ENCODE measurements around the gene AJM1. TPM values are rescaled to one million over a fixed set of nuclear protein-coding genes. Genes with fewer than 3 reads are reported as not detected.
A peak's percentile ranks its signal among the peaks of the same experiment; 100 is the strongest.

The AJM1 gene
- total and polyA plus RNA-seq, 4 experiments from 2014 or later = 0.05 to 2.8 (median 2.4) TPM; not detected in 1

GRCh38 chr9:136851941-136852663 is 9.8 kb downstream of the AJM1 start, which contains the start of gene MAMDC4:
MAMDC4 (plus strand) TSS chr9:136852346; CDS start chr9:136852417, 71 bp downstream.
- DNase-seq = peak in 1 of 5 donors; percentile 23
- Histone ChIP-seq H3K4me3 (ENCODE audit: low read length in 2 of 2) (no peak within 1 kb of the TSS), H3K36me3 (ENCODE audit: insufficient read depth, low read length) (no peaks in the 10 kb centered on the region), H3K27me3 (ENCODE audit: insufficient read depth, low read length) (no peaks in the 10 kb centered on the region), H3K9me3 (ENCODE audit: control insufficient read depth in 1 of 2, low read length in 2 of 2) (no peaks in the 10 kb centered on the region), H3K4me1 (ENCODE audit: insufficient read depth, low read length) (peaks cover 20% of the 10 kb centered on the region), H3K27ac (ENCODE audit: low read depth, low read length) (no peak within 1 kb of the TSS)
- peak within 1 kb of the TSS in 1 of 8 donors; percentile 39 for H3K4me3 Mint-ChIP-seq
- peaks cover 3 to 21% (median 14%) of the 10 kb centered on the region in 4 donors for H3K4me1 Mint-ChIP-seq
- peaks cover 0 to under 1% (median 0%) of the 10 kb centered on the region in 8 donors for H3K9me3 Mint-ChIP-seq
- peaks cover 0 to 6% of the 10 kb centered on the region in 2 donors for H3K27me3 Mint-ChIP-seq
- no peak within 1 kb of the TSS for H3K27ac Mint-ChIP-seq
- POLR2A ChIA-PET (ENCODE audit: partially characterized antibody) = no interaction called here
- CTCF ChIA-PET (ENCODE audit: partially characterized antibody) = interaction anchor here (1.2 kb wide), 1 partner anchor 10 kb away, joined by 4 read pairs; the partner anchor contains the start of gene AJM1
- H3K36me3 Mint-ChIP-seq = peaks cover 0 to 10% of the 10 kb centered on the region in 2 donors
- intact Hi-C loops (cut with micrococcal nuclease) = no loop called here

- Mint-ChIP-seq H3K36me3 (peaks cover 0 to 6% of the 10 kb centered on the region in 2 donors), H3K27ac (no peak overlapping the region), H3K9me3 (no peaks in the 10 kb centered on the region), H3K4me3 (no peak overlapping the region), H3K27me3 (peaks cover 0 to 2% of the 10 kb centered on the region in 2 donors), H3K4me1 (peaks cover 0 to 15% (median 9%) of the 10 kb centered on the region in 4 donors)
- intact Hi-C loops (cut with micrococcal nuclease) = no loop called here
- CTCF ChIA-PET (ENCODE audit: partially characterized antibody) = no interaction called here
- POLR2A ChIA-PET (ENCODE audit: partially characterized antibody) = interaction anchor here (1.1 kb wide), 1 partner anchor 11 kb away, joined by 3 read pairs; the partner anchor contains the start of gene AJM1
- Histone ChIP-seq H3K27ac (ENCODE audit: low read depth, low read length) (no peak overlapping the region), H3K36me3 (ENCODE audit: insufficient read depth, low read length) (no peaks in the 10 kb centered on the region), H3K27me3 (ENCODE audit: insufficient read depth, low read length) (no peaks in the 10 kb centered on the region), H3K4me1 (ENCODE audit: insufficient read depth, low read length) (peaks cover 14% of the 10 kb centered on the region), H3K4me3 (ENCODE audit: low read length in 2 of 2) (no peak overlapping the region), H3K9me3 (ENCODE audit: control insufficient read depth in 1 of 2, low read length in 2 of 2) (no peaks in the 10 kb centered on the region)
- peak in 1 of 5 donors; percentile 31 for DNase-seq
These were observed 10.7 kb downstream of the AJM1 start for GRCh38 chr9:136852664-136853595.

DNA sequence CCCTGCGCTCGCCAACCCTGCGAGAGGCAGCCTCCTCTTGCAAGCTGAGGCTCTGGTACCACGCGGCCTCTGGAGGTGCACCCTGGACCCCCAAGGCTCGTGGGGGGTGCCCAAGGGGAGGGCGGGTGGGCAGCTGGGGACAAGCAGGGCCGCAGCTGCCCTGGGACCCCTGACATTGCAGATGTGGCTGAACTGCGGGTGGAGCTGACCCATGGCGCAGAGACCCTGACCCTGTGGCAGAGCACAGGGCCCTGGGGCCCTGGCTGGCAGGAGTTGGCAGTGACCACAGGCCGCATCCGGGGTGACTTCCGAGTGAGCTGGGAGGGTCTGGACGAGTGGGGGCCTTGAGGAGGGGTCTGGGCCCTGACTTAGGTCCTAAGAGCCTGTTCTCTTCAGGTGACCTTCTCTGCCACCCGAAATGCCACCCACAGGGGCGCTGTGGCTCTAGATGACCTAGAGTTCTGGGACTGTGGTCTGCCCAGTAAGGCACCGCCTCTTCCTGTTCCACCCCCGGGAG is 11.4 kb downstream of the AJM1 start:
- H3K27me3 Mint-ChIP-seq = peaks cover 0 to 2% of the 10 kb centered on the region in 2 donors
- Histone ChIP-seq H3K4me1 (ENCODE audit: insufficient read depth, low read length) (peaks cover 8% of the 10 kb centered on the region), H3K4me3 (ENCODE audit: low read length in 2 of 2) (no peak overlapping the region), H3K36me3 (ENCODE audit: insufficient read depth, low read length) (no peaks in the 10 kb centered on the region), H3K9me3 (ENCODE audit: control insufficient read depth in 1 of 2, low read length in 2 of 2) (no peaks in the 10 kb centered on the region), H3K27ac (ENCODE audit: low read depth, low read length) (no peak overlapping the region), H3K27me3 (ENCODE audit: insufficient read depth, low read length) (no peaks in the 10 kb centered on the region)
- H3K4me3 Mint-ChIP-seq = no peak overlapping the region
- H3K4me1 Mint-ChIP-seq = peaks cover 0 to 12% (median 7%) of the 10 kb centered on the region in 4 donors
- H3K9me3 Mint-ChIP-seq = no peaks in the 10 kb centered on the region
- H3K36me3 Mint-ChIP-seq = peaks cover 0 to 5% of the 10 kb centered on the region in 2 donors
- DNase-seq = peak in 1 of 5 donors; percentile 38
- ChIA-PET CTCF (ENCODE audit: partially characterized antibody) (interaction anchor here (1.0 kb wide), 1 partner anchor 10 kb away, joined by 3 read pairs; no protein-coding TSS in a partner anchor), POLR2A (ENCODE audit: partially characterized antibody) (interaction anchor here (1.1 kb wide), 1 partner anchor 11 kb away, joined by 3 read pairs; the partner anchor contains the start of gene AJM1)
- intact Hi-C loops (cut with micrococcal nuclease) = no loop called here
- H3K27ac Mint-ChIP-seq = peak overlapping the region in 2 of 7 donors; percentile 24 to 41

GRCh38 chr9:136854113-136854841 is 12.0 kb downstream of the AJM1 start:
- H3K36me3 Mint-ChIP-seq = peaks cover 0 to 1% of the 10 kb centered on the region in 2 donors
- peaks cover 0 to 12% (median 4%) of the 10 kb centered on the region in 4 donors for H3K4me1 Mint-ChIP-seq
- H3K9me3 Mint-ChIP-seq = no peaks in the 10 kb centered on the region
- Histone ChIP-seq H3K4me3 (ENCODE audit: low read length in 2 of 2) (no peak overlapping the region), H3K27me3 (ENCODE audit: insufficient read depth, low read length) (no peaks in the 10 kb centered on the region), H3K9me3 (ENCODE audit: control insufficient read depth in 1 of 2, low read length in 2 of 2) (no peaks in the 10 kb centered on the region), H3K36me3 (ENCODE audit: insufficient read depth, low read length) (no peaks in the 10 kb centered on the region), H3K27ac (ENCODE audit: low read depth, low read length) (no peak overlapping the region), H3K4me1 (ENCODE audit: insufficient read depth, low read length) (peaks cover 8% of the 10 kb centered on the region)
- peak in 1 of 5 donors; percentile 38 for DNase-seq
- peak overlapping the region in 1 of 7 donors; percentile 24 for H3K27ac Mint-ChIP-seq
- no peaks in the 10 kb centered on the region for H3K27me3 Mint-ChIP-seq
- H3K4me3 Mint-ChIP-seq = peak overlapping the region in 1 of 8 donors; percentile 36
- ChIA-PET POLR2A (ENCODE audit: partially characterized antibody) (interaction anchor here (1.1 kb wide), 2 partner anchors 10 to 12 kb away, joined by 3 to 4 read pairs; partner anchors contain the start of gene AJM1), CTCF (ENCODE audit: partially characterized antibody) (interaction anchor here (1.0 kb wide), 1 partner anchor 10 kb away, joined by 3 read pairs; no protein-coding TSS in a partner anchor)
- intact Hi-C loops (cut with micrococcal nuclease) = no loop called here

- Histone ChIP-seq H3K4me3 (ENCODE audit: low read length in 2 of 2) (no peak overlapping the region), H3K9me3 (ENCODE audit: control insufficient read depth in 1 of 2, low read length in 2 of 2) (no peaks in the 10 kb centered on the region), H3K27me3 (ENCODE audit: insufficient read depth, low read length) (no peaks in the 10 kb centered on the region), H3K4me1 (ENCODE audit: insufficient read depth, low read length) (peaks cover 5% of the 10 kb centered on the region), H3K36me3 (ENCODE audit: insufficient read depth, low read length) (no peaks in the 10 kb centered on the region), H3K27ac (ENCODE audit: low read depth, low read length) (no peak overlapping the region)
- peaks cover 0 to 8% (median under 1%) of the 10 kb centered on the region in 4 donors for H3K4me1 Mint-ChIP-seq
- ChIA-PET CTCF (ENCODE audit: partially characterized antibody) (no interaction called here), POLR2A (ENCODE audit: partially characterized antibody) (interaction anchor here (1.1 kb wide), 1 partner anchor 9 kb away, joined by 4 read pairs; no protein-coding TSS in a partner anchor)
- H3K27ac Mint-ChIP-seq = no peak overlapping the region
- intact Hi-C loops (cut with micrococcal nuclease) = no loop called here
- H3K36me3 Mint-ChIP-seq = no peaks in the 10 kb centered on the region
- H3K27me3 Mint-ChIP-seq = no peaks in the 10 kb centered on the region
- H3K4me3 Mint-ChIP-seq = peak overlapping the region in 1 of 8 donors; percentile 36
- H3K9me3 Mint-ChIP-seq = no peaks in the 10 kb centered on the region
- DNase-seq = peak in 1 of 5 donors; percentile 28
These were observed 12.7 kb downstream of the AJM1 start for GRCh38 chr9:136854842-136855460.

DNA sequence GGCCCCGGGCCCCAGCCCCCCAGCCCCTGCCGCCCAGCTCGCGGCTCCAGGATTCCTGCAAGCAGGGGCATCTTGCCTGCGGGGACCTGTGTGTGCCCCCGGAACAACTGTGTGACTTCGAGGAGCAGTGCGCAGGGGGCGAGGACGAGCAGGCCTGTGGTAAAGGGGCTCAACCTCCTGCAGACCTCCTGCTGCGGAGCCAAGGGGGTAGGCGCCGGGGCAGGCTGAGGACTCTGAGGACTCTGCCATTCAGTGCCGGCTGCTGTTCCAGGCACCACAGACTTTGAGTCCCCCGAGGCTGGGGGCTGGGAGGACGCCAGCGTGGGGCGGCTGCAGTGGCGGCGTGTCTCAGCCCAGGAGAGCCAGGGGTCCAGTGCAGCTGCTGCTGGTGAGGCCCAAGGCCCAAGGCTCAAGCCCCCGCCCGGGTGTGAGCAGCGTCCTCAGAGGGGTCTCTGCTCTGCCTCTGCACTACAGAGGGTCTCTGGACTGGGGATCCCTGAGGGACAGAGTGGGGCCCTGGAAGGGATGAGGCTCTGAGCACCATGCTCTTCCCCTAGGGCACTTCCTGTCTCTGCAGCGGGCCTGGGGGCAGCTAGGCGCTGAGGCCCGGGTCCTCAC is 13.3 kb downstream of the AJM1 start:
- Histone ChIP-seq H3K9me3 (ENCODE audit: control insufficient read depth in 1 of 2, low read length in 2 of 2) (no peaks in the 10 kb centered on the region), H3K27ac (ENCODE audit: low read depth, low read length) (no peak overlapping the region), H3K27me3 (ENCODE audit: insufficient read depth, low read length) (no peaks in the 10 kb centered on the region), H3K4me3 (ENCODE audit: low read length in 2 of 2) (no peak overlapping the region), H3K36me3 (ENCODE audit: insufficient read depth, low read length) (no peaks in the 10 kb centered on the region), H3K4me1 (ENCODE audit: insufficient read depth, low read length) (no peaks in the 10 kb centered on the region)
- ChIA-PET POLR2A (ENCODE audit: partially characterized antibody) (interaction anchor here (0.7 to 1.3 kb wide), 4 partner anchors 8 to 13 kb away, joined by 3 to 4 read pairs (median 3); partner anchors contain the start of genes AJM1 and EDF1), CTCF (ENCODE audit: partially characterized antibody) (interaction anchor here (1.0 to 1.1 kb wide), 2 partner anchors 11 to 191 kb away, joined by 3 read pairs; partner anchors contain the start of gene NPDC1)
- H3K4me1 Mint-ChIP-seq = peaks cover 0 to 4% (median 0%) of the 10 kb centered on the region in 4 donors
- H3K27me3 Mint-ChIP-seq = no peaks in the 10 kb centered on the region
- no peak for DNase-seq
- no peaks in the 10 kb centered on the region for H3K9me3 Mint-ChIP-seq
- intact Hi-C loops (cut with micrococcal nuclease) = no loop called here
- H3K27ac Mint-ChIP-seq = no peak overlapping the region
- H3K36me3 Mint-ChIP-seq = peaks cover 0 to 1% of the 10 kb centered on the region in 2 donors
- no peak overlapping the region for H3K4me3 Mint-ChIP-seq

All from CD4-positive, alpha-beta memory T cell (primary cell).